ENCODE data around the gene EGLN3. TPM values are rescaled to one million over a fixed set of nuclear protein-coding genes. Genes with fewer than 3 reads are reported as not detected.

EGLN3 gene
- total RNA-seq, 4 donors from 2014 or later, result 3.1 to 19.2 (median 4.7) TPM

DNA sequence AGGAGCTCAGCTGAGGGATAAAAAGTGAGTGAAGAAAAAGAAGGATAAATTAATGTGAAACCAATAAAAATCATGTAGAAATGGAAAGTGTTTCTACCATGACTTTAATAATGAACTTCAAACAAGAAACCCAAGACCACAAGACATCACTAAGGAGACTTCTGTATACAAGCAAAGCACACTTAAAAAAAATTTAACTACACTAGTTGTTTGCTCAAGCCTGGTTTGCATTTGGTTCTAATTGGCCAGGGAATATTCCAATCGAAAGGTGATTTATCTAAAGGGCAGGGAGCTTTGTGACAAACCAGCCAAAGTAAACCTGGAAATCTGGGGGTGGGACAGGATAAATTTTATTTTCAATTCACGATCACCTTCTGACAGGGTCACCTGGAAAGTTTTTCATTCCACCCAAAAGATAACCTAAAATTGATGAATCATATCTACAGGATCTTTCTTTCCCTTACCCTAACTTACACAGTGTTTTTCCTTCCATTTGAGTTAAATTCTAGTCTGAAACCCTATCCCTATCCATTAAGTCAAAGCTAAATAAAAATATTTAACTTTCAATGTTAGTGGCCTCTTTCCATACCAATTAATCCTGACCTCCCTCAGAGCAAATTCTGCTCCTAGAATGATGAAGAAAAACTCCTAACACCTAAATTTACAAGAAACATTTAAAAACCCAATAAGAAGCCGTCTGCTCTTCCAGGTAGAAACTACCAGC is 2.6 kb downstream of the EGLN3 start:
- ATAC-seq (ENCODE audit: low FRiP score) (no peak), DNase-seq (ENCODE audit: low spot score) (no peak)
- TF ChIP-seq, protein P1, sequence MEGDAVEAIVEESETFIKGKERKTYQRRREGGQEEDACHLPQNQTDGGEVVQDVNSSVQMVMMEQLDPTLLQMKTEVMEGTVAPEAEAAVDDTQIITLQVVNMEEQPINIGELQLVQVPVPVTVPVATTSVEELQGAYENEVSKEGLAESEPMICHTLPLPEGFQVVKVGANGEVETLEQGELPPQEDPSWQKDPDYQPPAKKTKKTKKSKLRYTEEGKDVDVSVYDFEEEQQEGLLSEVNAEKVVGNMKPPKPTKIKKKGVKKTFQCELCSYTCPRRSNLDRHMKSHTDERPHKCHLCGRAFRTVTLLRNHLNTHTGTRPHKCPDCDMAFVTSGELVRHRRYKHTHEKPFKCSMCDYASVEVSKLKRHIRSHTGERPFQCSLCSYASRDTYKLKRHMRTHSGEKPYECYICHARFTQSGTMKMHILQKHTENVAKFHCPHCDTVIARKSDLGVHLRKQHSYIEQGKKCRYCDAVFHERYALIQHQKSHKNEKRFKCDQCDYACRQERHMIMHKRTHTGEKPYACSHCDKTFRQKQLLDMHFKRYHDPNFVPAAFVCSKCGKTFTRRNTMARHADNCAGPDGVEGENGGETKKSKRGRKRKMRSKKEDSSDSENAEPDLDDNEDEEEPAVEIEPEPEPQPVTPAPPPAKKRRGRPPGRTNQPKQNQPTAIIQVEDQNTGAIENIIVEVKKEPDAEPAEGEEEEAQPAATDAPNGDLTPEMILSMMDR (IDR thresholded peaks at IDR 0.05), result no peak

DNA sequence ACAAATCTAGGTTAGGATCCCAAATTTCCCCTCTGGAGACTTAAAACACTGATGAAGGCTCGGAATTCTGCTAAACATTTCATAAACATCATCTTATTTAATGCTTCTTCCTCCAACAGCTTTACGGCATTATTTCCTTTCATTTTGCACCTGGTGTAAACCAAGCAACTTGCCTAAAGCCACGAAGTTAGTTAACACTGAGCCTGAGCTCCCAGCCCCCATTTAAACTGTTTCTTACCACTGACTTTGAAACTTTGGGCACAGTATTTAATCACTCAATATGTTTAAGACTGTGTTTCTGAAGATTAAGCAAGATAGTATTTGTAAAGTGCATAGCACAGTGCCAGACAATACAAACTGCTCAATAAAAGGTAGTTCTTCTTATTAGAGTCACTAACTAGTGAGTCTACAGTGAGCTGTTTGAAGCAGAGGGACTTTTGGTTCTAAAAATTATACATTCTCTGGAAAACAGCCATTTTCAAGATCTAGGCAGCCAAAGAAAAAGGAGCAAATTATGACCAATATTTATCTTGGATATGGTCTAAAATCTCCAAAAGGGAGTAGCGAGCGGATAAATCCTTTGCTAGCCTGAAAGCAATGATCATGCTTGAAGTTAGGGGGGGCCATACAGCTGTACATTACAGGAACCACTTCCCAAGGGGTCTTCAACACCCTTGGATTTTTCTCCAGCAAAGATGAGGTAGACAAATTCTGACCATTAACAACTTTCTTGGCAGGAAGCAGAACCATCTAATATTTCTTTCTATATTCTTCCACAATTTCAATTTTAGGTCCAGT is 4.0 kb downstream of the EGLN3 start:
- DNase-seq (ENCODE audit: low spot score), result no peak
- no peak for ATAC-seq (ENCODE audit: low FRiP score)

DNA sequence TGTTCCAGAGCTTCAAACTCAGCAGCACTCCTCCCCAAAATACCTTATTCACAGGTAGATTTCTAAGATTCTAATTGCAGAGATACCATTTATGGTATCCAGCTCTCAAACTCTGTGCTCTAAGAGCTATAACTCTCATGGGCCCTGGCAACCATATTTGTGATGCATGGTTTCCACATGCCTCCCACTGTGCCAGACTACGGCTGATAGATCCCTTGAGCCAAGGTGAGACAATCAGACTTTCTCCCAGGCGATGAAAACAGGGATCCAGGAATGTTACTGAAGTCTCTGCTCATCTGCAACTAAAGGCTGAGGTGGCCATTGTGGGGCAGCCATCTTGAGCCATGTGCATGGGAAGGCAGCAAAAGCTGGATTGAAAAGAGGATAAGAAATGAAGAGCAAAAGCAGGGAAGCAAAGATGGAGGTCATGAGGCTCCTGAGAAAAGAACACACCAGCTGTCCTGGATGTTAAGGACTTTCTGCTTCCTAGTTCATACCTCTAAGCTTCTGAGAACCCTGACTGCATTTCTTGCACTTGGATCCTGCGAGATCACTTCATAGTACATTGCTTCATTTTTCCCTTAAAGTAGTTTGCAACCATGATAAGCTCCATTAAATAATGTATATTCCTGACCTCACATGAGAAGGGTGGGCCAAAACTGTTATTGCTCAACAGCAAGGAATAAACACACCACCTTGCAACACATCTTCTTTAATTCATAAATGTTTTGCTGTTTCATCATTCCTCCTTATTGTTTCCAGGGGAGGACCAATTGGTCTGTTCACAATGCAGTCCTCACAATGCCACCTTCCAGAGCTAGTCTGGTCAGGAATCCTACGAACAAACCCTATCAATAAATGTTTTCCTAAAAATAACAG is 5.4 kb downstream of the EGLN3 start:
- DNase-seq (ENCODE audit: low spot score) (no peak), ATAC-seq (ENCODE audit: low FRiP score) (no peak)
- TF ChIP-seq, protein P1 (IDR thresholded peaks at IDR 0.05), result no peak

More for the DNA sequence above, 4.0 kb downstream of the EGLN3 start:
- TF ChIP-seq, protein P1 (IDR thresholded peaks at IDR 0.05), result no peak

DNA sequence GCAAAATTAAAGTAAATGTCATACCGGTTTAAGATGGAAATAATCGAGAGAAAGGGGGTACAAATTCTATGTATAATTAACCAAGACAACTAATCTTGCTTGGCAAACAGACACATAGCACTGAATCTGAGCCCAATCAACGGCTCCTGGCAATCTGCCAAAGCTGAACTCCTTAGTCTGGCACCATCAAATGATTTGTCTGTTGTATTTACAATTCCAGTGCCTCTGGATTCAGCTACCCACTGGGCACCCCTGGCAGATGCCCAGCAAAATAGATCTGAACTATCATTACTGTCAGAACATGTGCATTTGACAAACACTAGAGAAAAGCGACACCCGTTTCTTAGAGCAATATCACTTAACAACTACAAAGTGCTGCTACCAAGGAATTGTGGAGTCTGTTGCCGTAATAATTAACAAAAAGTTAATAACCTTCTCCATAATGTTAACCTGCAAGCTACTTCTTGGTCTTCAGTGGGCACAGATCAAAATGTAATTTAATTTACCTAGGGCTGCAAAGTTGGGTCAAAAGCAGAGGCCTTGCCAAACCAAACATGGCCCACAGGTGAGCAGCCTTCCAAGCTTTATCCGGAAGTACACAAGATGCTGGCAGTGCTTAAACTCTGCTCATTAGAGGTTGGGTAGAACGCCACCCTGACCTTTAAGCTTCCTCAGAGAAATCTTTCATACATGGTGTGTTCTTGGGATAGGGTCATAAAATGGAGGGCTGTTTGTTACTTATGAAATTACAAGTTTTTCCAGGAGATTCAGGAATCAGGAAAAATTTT is 7.6 kb downstream of the EGLN3 start:
- TF ChIP-seq, protein P1 (IDR thresholded peaks at IDR 0.05), result no peak
- ATAC-seq (ENCODE audit: low FRiP score), result no peak
- DNase-seq (ENCODE audit: low spot score), result no peak

DNA sequence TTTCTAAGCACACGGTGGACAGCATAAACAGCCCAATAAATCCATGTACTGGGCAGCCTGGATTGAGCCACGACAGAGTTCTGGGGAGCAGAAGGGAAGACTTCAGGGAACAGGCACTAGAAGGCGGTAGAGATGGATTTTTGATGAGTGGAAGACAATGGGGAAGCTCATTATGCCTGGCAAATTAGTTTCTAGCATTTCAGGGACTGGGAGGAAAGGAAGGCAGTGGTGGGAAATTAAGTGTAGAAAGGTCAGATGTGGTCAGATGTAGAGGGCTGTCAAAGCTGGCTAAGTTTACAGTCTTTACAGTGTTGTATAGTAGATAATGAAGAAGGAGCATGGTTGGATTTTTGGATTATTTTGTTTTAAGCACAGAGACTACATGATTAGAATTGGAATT is 9.2 kb downstream of the EGLN3 start:
- ATAC-seq (ENCODE audit: low FRiP score), result no peak
- no peak for DNase-seq (ENCODE audit: low spot score)
- TF ChIP-seq, protein P1 (IDR thresholded peaks at IDR 0.05), result no peak

DNA sequence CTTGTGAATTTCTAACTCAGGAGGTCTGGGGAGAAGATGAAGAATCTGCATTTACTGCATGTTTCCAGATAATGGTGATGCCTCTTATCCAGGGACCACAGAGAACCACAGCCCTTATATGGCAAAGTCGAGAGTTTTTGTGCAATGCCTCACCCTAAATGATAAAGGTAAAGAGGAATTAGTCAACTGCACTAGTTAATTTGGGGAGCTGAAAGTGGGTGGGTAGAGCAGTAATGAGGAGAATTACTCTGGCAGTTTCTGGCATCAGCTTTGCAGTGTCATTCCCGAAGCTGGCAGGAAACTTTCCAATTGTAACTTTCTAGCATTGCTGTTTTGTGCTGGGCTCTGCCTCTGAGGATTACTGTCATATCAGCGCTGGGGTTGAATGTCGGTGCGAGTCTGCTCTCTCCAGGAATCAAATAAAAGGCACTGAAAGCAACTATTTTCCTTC is 10.3 kb downstream of the EGLN3 start:
- ATAC-seq (ENCODE audit: low FRiP score) (no peak), DNase-seq (ENCODE audit: low spot score) (no peak)
- TF ChIP-seq, protein P1 (IDR thresholded peaks at IDR 0.05), result no peak

Measured in omental fat pad (tissue), 4 donors.